ENCODE measurements around the gene MRGPRF. TPM values are rescaled to one million over a fixed set of nuclear protein-coding genes. Genes with fewer than 3 reads are reported as not detected.

The MRGPRF gene
- total RNA-seq, 2 experiments from 2014 or later, result not detected

- H3K4me3 ChIP-seq (ENCODE audit: low read length), result no peak overlapping the region
- intact Hi-C loops (cut with DNase I, micrococcal nuclease), result no loop called here
- Mint-ChIP-seq H3K36me3 (ENCODE audit: low read depth) (peaks cover 17% of the 10 kb centered on the region), H3K27ac (no peak overlapping the region), H3K4me1 (ENCODE audit: low read depth) (no peaks in the 10 kb centered on the region), H3K4me3 (no peak overlapping the region), H3K27me3 (peaks cover 35% of the 10 kb centered on the region), H3K9me3 (peaks cover 9% of the 10 kb centered on the region)
- no peaks in the 10 kb centered on the region for H3K4me1 ChIP-seq (ENCODE audit: insufficient read depth, low read length)
- DNase-seq (no peak), ATAC-seq (ENCODE audit: poor library complexity) (no peak)
- H3K27me3 ChIP-seq (ENCODE audit: control insufficient read depth in 1 of 2, insufficient read depth in 2 of 2, low read length in 2 of 2), result peaks cover 2 to 3% of the 10 kb centered on the region in 2 experiments
- CTCF ChIA-PET, result no interaction called here
- TF ChIP-seq CTCF (IDR thresholded peaks at IDR 0.05), result no peak
- H3K27ac ChIP-seq (ENCODE audit: low read depth in 1 of 2, low read length in 2 of 2), result no peak overlapping the region
- POLR2A ChIA-PET, result no interaction called here
- peaks cover 3% of the 10 kb centered on the region in 2 experiments for H3K9me3 ChIP-seq (ENCODE audit: control insufficient read depth in 1 of 2, insufficient read depth in 1 of 2, low read length in 2 of 2)
- H3K36me3 ChIP-seq (ENCODE audit: insufficient read depth, low read length), result no peaks in the 10 kb centered on the region
Measured at GRCh38 chr11:68987211-68987610, 25.8 kb downstream of the MRGPRF start.

- TF ChIP-seq CTCF (IDR thresholded peaks at IDR 0.05), result no peak
- POLR2A ChIA-PET, result no interaction called here
- no peak overlapping the region for H3K4me3 ChIP-seq (ENCODE audit: low read length)
- H3K9me3 ChIP-seq (ENCODE audit: control insufficient read depth in 1 of 2, insufficient read depth in 1 of 2, low read length in 2 of 2), result peaks cover 3% of the 10 kb centered on the region in 2 experiments
- H3K27me3 ChIP-seq (ENCODE audit: control insufficient read depth in 1 of 2, insufficient read depth in 2 of 2, low read length in 2 of 2), result no peaks in the 10 kb centered on the region
- DNase-seq (no peak), ATAC-seq (ENCODE audit: poor library complexity) (no peak)
- no peak overlapping the region for H3K4me3 Mint-ChIP-seq
- no peaks in the 10 kb centered on the region for H3K36me3 ChIP-seq (ENCODE audit: insufficient read depth, low read length)
- H3K9me3 Mint-ChIP-seq, result peaks cover 13% of the 10 kb centered on the region
- CTCF ChIA-PET, result no interaction called here
- intact Hi-C loops (cut with DNase I, micrococcal nuclease), result no loop called here
- H3K36me3 Mint-ChIP-seq (ENCODE audit: low read depth), result peaks cover 17% of the 10 kb centered on the region
- no peaks in the 10 kb centered on the region for H3K4me1 Mint-ChIP-seq (ENCODE audit: low read depth)
- no peak overlapping the region for H3K27ac ChIP-seq (ENCODE audit: low read depth in 1 of 2, low read length in 2 of 2)
- H3K27me3 Mint-ChIP-seq, result peaks cover 30% of the 10 kb centered on the region
- no peaks in the 10 kb centered on the region for H3K4me1 ChIP-seq (ENCODE audit: insufficient read depth, low read length)
- no peak overlapping the region for H3K27ac Mint-ChIP-seq
Measured at GRCh38 chr11:68983801-68984200, 29.2 kb downstream of the MRGPRF start.

GRCh38 chr11:68982134-68982533, 30.9 kb downstream of the MRGPRF start:
- ATAC-seq (ENCODE audit: poor library complexity) (no peak), DNase-seq (no peak)
- no peaks in the 10 kb centered on the region for H3K27me3 ChIP-seq (ENCODE audit: control insufficient read depth in 1 of 2, insufficient read depth in 2 of 2, low read length in 2 of 2)
- no peaks in the 10 kb centered on the region for H3K4me1 Mint-ChIP-seq (ENCODE audit: low read depth)
- no peak overlapping the region for H3K27ac ChIP-seq (ENCODE audit: low read depth in 1 of 2, low read length in 2 of 2)
- no peak for TF ChIP-seq CTCF (IDR thresholded peaks at IDR 0.05)
- H3K9me3 Mint-ChIP-seq, result peaks cover 12% of the 10 kb centered on the region
- H3K27ac Mint-ChIP-seq, result no peak overlapping the region
- peaks cover 3% of the 10 kb centered on the region in 2 experiments for H3K9me3 ChIP-seq (ENCODE audit: control insufficient read depth in 1 of 2, insufficient read depth in 1 of 2, low read length in 2 of 2)
- no peak overlapping the region for H3K4me3 Mint-ChIP-seq
- no peaks in the 10 kb centered on the region for H3K4me1 ChIP-seq (ENCODE audit: insufficient read depth, low read length)
- H3K36me3 Mint-ChIP-seq (ENCODE audit: low read depth), result peaks cover 8% of the 10 kb centered on the region
- peaks cover 22% of the 10 kb centered on the region for H3K27me3 Mint-ChIP-seq
- H3K4me3 ChIP-seq (ENCODE audit: low read length), result no peak overlapping the region
- H3K36me3 ChIP-seq (ENCODE audit: insufficient read depth, low read length), result no peaks in the 10 kb centered on the region
- intact Hi-C loops (cut with DNase I, micrococcal nuclease), result no loop called here
- POLR2A ChIA-PET, result no interaction called here
- CTCF ChIA-PET, result no interaction called here
